WTC11 (cell line): ENCODE results near the gene ASTN1.

ENCODE experiments used
- AFF4 ChIP-seq: sonication (generic); formaldehyde crosslinking; IDR thresholded peaks from 2 replicates; pipeline ENCODE4 v1.8.1; 2023; ENCODE audit warnings: mild to moderate bottlenecking, missing genetic modification reagents, borderline replicate concordance
- CTCF ChIP-seq: fragments of 200-600 bp; IDR thresholded peaks from 2 replicates; pipeline ENCODE4 v1.8.0; 2022; ENCODE audit warnings: antibody characterized with exemption
- IRF2 ChIP-seq: sonication (generic); formaldehyde crosslinking; IDR thresholded peaks from 2 replicates; pipeline ENCODE4 v1.8.0; 2022; ENCODE audit warnings: low read depth, missing genetic modification reagents, borderline replicate concordance
- MLX ChIP-seq: sonication (generic); formaldehyde crosslinking; IDR thresholded peaks from 2 replicates; pipeline ENCODE4 v1.8.1; 2023; ENCODE audit warnings: mild to moderate bottlenecking, missing genetic modification reagents, moderate library complexity
- NR2C2 ChIP-seq: sonication (generic); formaldehyde crosslinking; IDR thresholded peaks from 2 replicates; pipeline ENCODE4 v1.8.0; 2022; ENCODE audit warnings: mild to moderate bottlenecking, missing genetic modification reagents
- NR3C1 ChIP-seq: sonication (generic); formaldehyde crosslinking; conservative IDR thresholded peaks from 2 replicates; pipeline ENCODE4 v1.8.1; 2023; ENCODE audit warnings: low read depth, mild to moderate bottlenecking, missing genetic modification reagents
- PRDM15 ChIP-seq: sonication (generic); formaldehyde crosslinking; IDR thresholded peaks from 2 replicates; pipeline ENCODE4 v1.8.0; 2022; ENCODE audit warnings: missing genetic modification reagents
- SMAD3 ChIP-seq: sonication (generic); formaldehyde crosslinking; IDR thresholded peaks from 2 replicates; pipeline ENCODE4 v1.8.0; 2022; ENCODE audit warnings: missing genetic modification reagents, mild to moderate bottlenecking, borderline replicate concordance
- SP1 ChIP-seq: sonication (generic); formaldehyde crosslinking; conservative IDR thresholded peaks from 2 replicates; pipeline ENCODE4 v1.8.1; 2022; ENCODE audit warnings: missing genetic modification reagents
- USF2 ChIP-seq: sonication (generic); formaldehyde crosslinking; IDR thresholded peaks from 2 replicates; pipeline ENCODE4 v1.8.1; 2023; ENCODE audit warnings: mild to moderate bottlenecking, missing genetic modification reagents, moderate library complexity
- ZNF317 ChIP-seq: sonication (generic); formaldehyde crosslinking; IDR thresholded peaks from 2 replicates; pipeline ENCODE4 v1.8.1; 2023; ENCODE audit warnings: low read depth, mild to moderate bottlenecking, moderate library complexity, missing genetic modification reagents, borderline replicate concordance

- TF ChIP-seq CTCF (no peak), SP1 (CRISPR knock-in tag) (no peak), USF2 (CRISPR knock-in tag) (no peak), NR2C2 (CRISPR knock-in tag) (no peak), NR3C1 (CRISPR knock-in tag) (no peak), ZNF317 (no peak), AFF4 (CRISPR knock-in tag) (no peak), SMAD3 (CRISPR knock-in tag) (no peak), MLX (no peak), PRDM15 (CRISPR knock-in tag) (no peak), IRF2 (CRISPR knock-in tag) (no peak)
Observed at GRCh38 chr1:176959191-176959820, 205.2 kb downstream of the ASTN1 start.
